Activated T-cell treated with anti-CD3 and anti-CD28 coated beads, Interleukin-2, amount 50 U/mL, for 24 hours (primary cell): ENCODE measurements around the gene NRN1L.

ENCODE experiments used
- DNase-seq: peaks from one replicate; pipeline ENCODE4 v3.0.0-alpha.2; 2020
- H3K27ac Mint-ChIP-seq: 2 replicates; pipeline ENCODE4 v1.8.0; 2020; ENCODE audit warnings: mild to moderate bottlenecking, mixed read lengths
- H3K27me3 Mint-ChIP-seq: 2 replicates; pipeline ENCODE4 v1.8.0; 2020; ENCODE audit warnings: mixed read lengths
- H3K36me3 Mint-ChIP-seq: 2 replicates; pipeline ENCODE4 v1.8.0; 2020; ENCODE audit warnings: low read depth, mixed read lengths
- H3K4me1 Mint-ChIP-seq: 2 replicates; pipeline ENCODE4 v1.8.0; 2020; ENCODE audit warnings: low read depth, mixed read lengths
- H3K4me3 Mint-ChIP-seq: 2 replicates; pipeline ENCODE4 v1.8.0; 2020; ENCODE audit warnings: mild to moderate bottlenecking, moderate library complexity, mixed read lengths
- H3K9me3 Mint-ChIP-seq: 2 replicates; pipeline ENCODE4 v1.8.0; 2020; ENCODE audit warnings: mixed read lengths

Gene NRN1L

DNA sequence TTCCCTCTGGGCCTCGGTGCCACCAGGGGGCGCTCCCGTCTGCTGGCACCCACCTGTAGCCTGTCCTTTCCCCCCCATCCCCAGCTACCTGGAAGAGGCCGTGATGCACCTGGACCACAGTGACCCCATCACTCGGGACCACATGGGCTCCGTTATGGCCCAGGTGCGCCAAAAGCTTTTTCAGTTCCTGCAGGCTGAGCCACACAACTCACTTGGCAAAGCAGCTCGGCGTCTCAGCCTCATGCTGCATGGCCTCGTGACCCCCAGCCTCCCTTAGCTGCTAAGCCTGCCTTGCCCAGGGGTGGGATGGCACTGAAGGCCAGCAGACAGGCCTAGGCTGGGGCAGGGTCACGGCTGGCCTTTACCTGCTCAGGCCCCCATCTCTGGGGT is 818 bp upstream of the NRN1L start:
- H3K4me1 Mint-ChIP-seq, result no peaks in the 10 kb centered on the region
- H3K4me3 Mint-ChIP-seq, result no peak overlapping the region
- peak overlapping the region; percentile 41 for H3K27ac Mint-ChIP-seq
- peak; percentile 83 for DNase-seq
- peaks cover 75% of the 10 kb centered on the region for H3K36me3 Mint-ChIP-seq
- H3K27me3 Mint-ChIP-seq, result no peaks in the 10 kb centered on the region
- H3K9me3 Mint-ChIP-seq, result no peaks in the 10 kb centered on the region

DNA sequence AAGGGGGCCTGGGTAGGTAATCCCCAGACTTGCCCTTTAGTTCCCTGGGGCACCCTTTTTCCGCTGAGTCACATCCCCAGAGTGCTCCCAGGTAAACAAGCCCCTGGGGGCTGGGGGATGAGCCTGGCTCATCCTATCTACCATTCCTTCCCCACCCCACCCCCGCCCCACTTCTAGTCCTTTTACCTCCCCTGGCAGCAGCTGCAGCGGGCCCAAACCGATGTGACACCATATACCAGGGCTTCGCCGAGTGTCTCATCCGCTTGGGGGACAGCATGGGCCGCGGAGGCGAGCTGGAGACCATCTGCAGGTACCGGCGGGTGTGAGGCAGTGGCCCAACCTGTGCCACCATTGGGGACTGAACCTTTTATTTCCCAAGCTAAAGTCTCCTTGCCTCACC is 860 bp downstream of the NRN1L start:
- Mint-ChIP-seq H3K27me3 (no peaks in the 10 kb centered on the region), H3K4me1 (no peaks in the 10 kb centered on the region), H3K4me3 (no peak overlapping the region), H3K36me3 (peaks cover 58% of the 10 kb centered on the region), H3K9me3 (no peaks in the 10 kb centered on the region), H3K27ac (peak overlapping the region; percentile 37)
- no peak for DNase-seq

DNA sequence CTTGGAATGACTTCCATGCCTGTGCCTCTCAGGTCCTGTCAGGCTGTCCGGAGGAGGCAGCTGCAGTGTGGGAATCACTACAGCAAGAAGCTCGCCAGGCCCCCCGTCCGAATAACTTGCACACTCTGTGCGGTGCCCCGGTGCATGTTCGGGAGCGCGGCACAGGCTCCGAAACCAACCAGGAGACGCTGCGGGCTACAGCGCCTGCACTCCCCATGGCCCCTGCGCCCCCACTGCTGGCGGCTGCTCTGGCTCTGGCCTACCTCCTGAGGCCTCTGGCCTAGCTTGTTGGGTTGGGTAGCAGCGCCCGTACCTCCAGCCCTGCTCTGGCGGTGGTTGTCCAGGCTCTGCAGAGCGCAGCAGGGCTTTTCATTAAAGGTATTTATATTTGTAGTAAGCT is 1.3 kb downstream of the NRN1L start:
- H3K4me1 Mint-ChIP-seq, result no peaks in the 10 kb centered on the region
- H3K4me3 Mint-ChIP-seq, result no peak overlapping the region
- H3K27me3 Mint-ChIP-seq, result no peaks in the 10 kb centered on the region
- DNase-seq, result no peak
- no peaks in the 10 kb centered on the region for H3K9me3 Mint-ChIP-seq
- no peak overlapping the region for H3K27ac Mint-ChIP-seq
- H3K36me3 Mint-ChIP-seq, result peaks cover 54% of the 10 kb centered on the region

DNA sequence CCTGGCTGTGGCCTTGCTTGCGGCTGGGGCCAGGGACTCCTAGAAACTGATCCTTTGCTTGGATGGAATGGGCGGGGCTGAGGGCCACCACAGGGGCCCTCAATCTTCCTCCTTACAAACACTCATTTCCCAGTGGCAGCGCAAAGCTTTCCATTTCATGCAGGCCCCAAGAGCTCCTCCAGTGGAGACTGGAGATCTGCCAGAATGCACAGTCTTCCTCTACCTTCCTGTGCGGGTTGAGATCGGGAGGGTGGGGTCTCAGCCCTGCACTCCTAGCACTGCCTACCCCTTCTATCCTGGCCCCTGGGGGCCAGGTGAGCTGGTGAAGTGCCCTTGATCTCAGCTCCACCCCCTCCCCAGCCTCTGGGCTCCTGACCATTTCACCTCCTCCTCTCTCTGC is 1.7 kb downstream of the NRN1L start:
- Mint-ChIP-seq H3K36me3 (peaks cover 50% of the 10 kb centered on the region), H3K27me3 (no peaks in the 10 kb centered on the region), H3K4me3 (no peak overlapping the region), H3K27ac (peak overlapping the region; percentile 35), H3K9me3 (no peaks in the 10 kb centered on the region), H3K4me1 (no peaks in the 10 kb centered on the region)
- no peak for DNase-seq

DNA sequence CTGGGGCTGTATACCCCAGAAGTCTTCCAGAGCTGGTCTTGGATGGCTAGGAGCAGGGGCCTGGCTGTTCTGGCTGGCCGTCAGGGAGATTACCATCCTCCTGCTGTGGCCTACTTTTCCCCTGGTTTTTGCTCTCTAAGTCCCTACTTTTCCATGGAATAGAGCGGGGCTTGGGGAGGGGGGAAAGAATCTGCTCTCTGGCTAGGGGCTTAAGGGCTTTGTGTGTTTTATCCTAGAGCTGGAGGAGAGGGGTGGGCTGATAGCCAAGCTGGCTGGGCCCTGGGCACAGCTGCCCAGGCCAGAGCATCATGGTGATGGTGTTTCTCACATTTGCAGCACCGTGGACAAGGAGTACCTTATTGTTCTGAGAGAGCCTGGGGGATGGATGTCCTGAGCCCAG is 3.6 kb downstream of the NRN1L start:
- Mint-ChIP-seq H3K36me3 (peaks cover 31% of the 10 kb centered on the region), H3K27me3 (no peaks in the 10 kb centered on the region), H3K4me1 (peaks cover 7% of the 10 kb centered on the region), H3K27ac (peak overlapping the region; percentile 26), H3K9me3 (no peaks in the 10 kb centered on the region), H3K4me3 (no peak overlapping the region)
- DNase-seq, result no peak

DNA sequence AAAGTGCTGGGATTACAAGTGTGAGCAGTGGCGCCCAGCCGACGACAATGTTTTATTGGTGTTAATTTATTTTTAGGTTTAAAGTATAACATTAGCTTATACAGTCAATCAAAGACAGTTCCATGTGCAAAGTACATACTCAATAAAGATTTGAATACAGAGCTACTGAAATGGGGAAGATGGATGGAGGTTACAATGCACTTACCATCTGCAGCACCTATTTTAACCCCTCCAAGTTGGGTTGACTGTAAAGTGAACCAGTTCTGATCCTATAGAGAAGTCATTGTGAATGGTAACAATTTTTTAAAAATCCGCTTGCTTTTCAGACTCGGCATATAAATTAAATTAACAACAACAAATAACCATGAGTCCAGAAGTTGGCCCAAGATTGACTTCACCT is 7.7 kb downstream of the NRN1L start:
- Mint-ChIP-seq H3K27ac (peak overlapping the region; percentile 88), H3K4me3 (peak overlapping the region; percentile 97), H3K27me3 (no peaks in the 10 kb centered on the region), H3K36me3 (peaks cover 9% of the 10 kb centered on the region), H3K4me1 (peaks cover 35% of the 10 kb centered on the region), H3K9me3 (no peaks in the 10 kb centered on the region)
- no peak for DNase-seq

DNA sequence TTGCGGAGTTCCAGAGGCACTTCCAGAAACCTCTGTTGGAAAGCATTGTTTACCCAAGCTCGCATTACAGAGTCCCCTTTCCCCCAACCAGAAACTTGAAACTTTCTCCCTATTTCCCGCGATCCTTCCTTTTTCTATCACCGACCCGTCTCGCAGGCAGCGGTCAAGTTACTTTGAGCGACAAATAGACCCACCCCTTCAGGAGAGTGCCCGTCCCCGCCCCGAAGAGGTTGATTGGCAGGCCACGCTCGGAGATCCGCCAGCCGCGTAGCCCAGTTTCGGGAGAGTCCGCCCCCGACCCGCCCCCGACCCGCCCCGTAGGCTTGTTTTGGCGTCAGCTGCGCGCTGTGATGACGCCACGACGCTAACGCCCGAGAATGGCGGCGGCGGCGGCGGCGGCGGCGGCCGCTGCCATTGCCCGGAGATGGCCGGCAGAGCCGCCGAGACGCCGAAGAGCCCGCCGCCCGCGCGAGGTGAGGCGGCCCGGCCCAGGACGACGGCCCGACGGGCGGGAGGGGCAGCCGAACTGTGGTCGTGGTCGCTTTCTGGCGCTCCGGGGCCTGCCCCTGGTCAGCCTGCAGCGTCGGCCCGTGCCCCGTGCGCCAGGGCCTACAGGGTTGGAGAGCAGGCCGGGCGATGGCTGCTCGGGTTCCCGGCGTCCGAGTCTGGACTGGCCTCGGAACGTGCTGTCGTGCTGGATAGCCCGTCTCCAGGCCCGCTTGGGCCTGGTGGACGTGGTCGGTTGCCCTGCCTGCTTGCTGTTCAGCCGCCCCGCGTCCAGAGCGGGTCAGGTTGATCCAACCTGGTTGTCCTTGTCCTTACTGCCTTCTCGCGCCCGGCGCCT is 8.4 kb downstream of the NRN1L start, which contains the start of gene PSKH1:
Gene PSKH1, plus strand, starts transcription at position 356 of the 844 bp plus-strand sequence. CDS start 15,496 bp downstream, outside the sequence.
- peak; percentile 93 for DNase-seq
- no peaks in the 10 kb centered on the region for H3K9me3 Mint-ChIP-seq
- H3K4me3 Mint-ChIP-seq, result peak within 1 kb of the TSS; percentile 97
- H3K27me3 Mint-ChIP-seq, result no peaks in the 10 kb centered on the region
- peak within 1 kb of the TSS; percentile 96 for H3K27ac Mint-ChIP-seq
- peaks cover 11% of the 10 kb centered on the region for H3K36me3 Mint-ChIP-seq
- peaks cover 38% of the 10 kb centered on the region for H3K4me1 Mint-ChIP-seq

DNA sequence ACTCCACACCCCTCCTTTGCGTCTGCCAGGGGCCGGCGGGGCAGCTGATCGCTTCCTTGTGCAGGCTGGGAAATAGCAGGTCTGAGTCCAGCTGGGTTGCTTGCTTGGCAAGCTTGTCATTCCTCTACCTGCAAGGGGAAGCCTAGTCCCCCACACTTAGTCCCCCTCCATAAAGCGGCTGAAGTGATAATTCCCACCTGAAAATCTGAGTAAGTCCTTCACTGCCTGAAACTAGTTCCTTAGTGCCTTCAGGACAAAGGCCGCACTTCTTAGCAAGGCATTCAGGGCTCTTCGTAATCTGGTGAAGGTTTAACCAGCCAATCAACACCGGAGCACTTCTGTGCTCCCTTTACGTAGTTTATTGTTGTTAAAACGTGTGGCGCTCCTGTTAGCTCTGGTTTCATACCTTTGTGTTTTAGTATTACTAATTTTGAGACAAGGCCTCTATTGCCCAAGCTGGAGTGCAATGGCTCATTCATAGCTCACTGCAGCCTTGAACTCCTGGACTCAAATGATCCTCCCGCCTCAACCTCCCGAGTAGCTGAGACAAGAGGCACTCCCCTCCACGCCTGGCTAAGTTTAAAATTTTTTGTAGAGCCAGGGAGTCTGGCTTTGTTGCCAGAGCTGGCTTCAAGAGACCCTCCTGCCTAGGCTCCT is 9.2 kb downstream of the NRN1L start:
- H3K27me3 Mint-ChIP-seq, result no peaks in the 10 kb centered on the region
- peaks cover 40% of the 10 kb centered on the region for H3K4me1 Mint-ChIP-seq
- peak overlapping the region; percentile 97 for H3K4me3 Mint-ChIP-seq
- H3K27ac Mint-ChIP-seq, result peak overlapping the region; percentile 96
- DNase-seq, result no peak
- no peaks in the 10 kb centered on the region for H3K9me3 Mint-ChIP-seq
- peaks cover 11% of the 10 kb centered on the region for H3K36me3 Mint-ChIP-seq

DNA sequence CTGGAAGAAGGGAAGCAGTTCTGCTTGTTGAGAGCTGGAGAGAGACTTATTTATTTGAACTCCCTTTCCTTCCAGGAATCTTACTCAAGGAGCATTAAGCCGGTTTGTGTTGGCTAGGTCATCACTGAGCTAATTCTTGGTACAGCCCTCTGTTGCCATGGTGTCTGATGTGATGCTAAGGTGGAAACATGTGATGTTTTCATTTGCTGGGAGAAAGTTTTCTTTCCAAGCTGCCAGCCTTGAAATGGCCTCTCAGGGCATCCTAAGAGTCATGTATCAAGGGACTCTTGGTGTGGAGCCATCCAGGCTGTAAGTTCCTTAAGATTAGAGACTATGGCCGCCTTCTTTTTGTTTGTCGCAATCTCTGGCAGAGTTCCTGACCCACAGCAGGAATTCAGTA is 12.5 kb downstream of the NRN1L start:
- no peak overlapping the region for H3K4me3 Mint-ChIP-seq
- no peaks in the 10 kb centered on the region for H3K9me3 Mint-ChIP-seq
- no peaks in the 10 kb centered on the region for H3K27me3 Mint-ChIP-seq
- H3K27ac Mint-ChIP-seq, result peak overlapping the region; percentile 2
- no peak for DNase-seq
- H3K4me1 Mint-ChIP-seq, result peaks cover 49% of the 10 kb centered on the region
- peaks cover 16% of the 10 kb centered on the region for H3K36me3 Mint-ChIP-seq

DNA sequence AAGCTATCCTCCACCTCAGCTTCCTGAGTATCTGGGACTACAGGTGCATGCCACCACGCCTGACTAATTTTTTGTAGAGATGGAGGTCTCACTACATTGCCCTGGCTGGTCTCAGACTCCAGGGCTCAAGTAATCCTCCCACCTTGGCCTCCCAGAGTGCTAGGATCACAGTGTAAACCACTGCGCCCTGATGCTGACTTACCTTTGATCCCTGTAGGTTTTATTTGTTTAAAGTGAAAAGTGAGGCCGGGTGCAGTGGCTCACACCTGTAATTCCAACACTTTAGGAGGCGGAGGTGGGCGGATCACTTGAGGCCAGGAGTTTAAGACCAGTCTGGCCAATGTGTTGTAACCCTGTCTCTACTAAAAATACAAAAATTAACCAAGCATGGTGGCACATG is 17.0 kb downstream of the NRN1L start:
- Mint-ChIP-seq H3K36me3 (peaks cover 19% of the 10 kb centered on the region), H3K9me3 (no peaks in the 10 kb centered on the region), H3K27me3 (no peaks in the 10 kb centered on the region), H3K4me3 (no peak overlapping the region), H3K4me1 (peaks cover 20% of the 10 kb centered on the region), H3K27ac (peak overlapping the region; percentile 14)
- DNase-seq, result no peak

DNA sequence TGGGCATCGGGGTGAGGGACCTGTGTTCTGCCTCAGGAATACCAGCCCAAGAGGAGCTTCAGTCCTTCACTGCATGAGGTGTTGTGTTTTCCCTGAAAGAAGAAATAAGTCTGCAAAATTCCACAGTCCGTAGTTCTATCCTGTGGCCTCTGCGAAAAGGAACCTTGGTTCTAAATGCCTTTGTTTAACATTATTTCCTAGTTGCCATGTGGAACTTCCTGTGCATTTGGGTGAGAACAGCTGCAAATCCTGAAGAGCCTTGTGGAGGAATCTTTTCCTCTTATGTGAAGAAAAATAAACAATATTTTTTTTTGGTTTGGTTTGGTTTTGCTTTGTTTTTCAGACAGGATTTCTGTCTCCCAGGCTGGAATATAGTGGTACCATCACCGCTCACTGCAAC is 18.1 kb downstream of the NRN1L start:
- Mint-ChIP-seq H3K27ac (peak overlapping the region; percentile 45), H3K36me3 (peaks cover 15% of the 10 kb centered on the region)

DNA sequence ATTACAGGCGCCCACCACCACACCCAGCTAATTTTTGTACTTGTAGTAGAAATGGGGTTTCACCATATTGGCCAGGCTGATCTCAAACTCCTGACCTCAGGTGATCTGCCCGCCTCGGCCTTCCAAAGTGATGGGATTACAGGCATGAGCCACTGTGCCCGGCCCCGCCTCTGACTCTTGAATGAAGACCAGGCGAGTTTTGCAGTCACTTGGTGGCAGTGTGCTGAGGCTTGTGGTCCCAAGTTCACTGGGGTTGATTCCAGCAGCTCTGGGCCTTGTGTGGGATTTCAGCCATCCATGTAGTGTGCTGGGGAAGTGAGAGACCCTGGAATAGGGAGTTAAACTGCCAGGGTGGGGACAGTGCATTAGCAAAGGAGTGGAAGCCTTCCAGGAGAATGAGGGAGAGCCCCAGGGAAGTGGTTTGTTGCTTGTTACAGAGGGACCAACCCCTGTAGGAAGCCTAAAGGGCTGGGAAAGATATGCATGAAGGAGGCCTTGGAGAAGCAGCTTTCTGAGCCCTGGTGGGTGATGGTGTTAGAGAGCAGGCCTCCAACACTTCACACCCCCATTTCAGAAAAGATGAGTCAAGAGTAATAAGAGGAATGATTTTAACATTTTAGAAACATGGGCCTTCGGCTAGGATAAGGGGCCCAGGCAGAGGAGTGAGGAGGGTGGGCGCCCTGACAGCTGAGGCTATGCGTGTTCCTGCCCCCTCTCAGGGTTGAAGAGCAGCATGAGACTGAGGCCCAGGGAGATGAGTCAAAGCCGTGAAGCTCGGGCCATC is 22.9 kb downstream of the NRN1L start:
- Mint-ChIP-seq H3K4me1 (peaks cover 24% of the 10 kb centered on the region), H3K9me3 (no peaks in the 10 kb centered on the region), H3K27ac (peak overlapping the region; percentile 16), H3K4me3 (no peak overlapping the region), H3K27me3 (no peaks in the 10 kb centered on the region), H3K36me3 (peaks cover 37% of the 10 kb centered on the region)
- no peak for DNase-seq

More for the DNA sequence above, 18.1 kb downstream of the NRN1L start:
- Mint-ChIP-seq H3K4me1 (peaks cover 16% of the 10 kb centered on the region), H3K4me3 (no peak overlapping the region), H3K9me3 (no peaks in the 10 kb centered on the region), H3K27me3 (no peaks in the 10 kb centered on the region)
- DNase-seq, result no peak

DNA sequence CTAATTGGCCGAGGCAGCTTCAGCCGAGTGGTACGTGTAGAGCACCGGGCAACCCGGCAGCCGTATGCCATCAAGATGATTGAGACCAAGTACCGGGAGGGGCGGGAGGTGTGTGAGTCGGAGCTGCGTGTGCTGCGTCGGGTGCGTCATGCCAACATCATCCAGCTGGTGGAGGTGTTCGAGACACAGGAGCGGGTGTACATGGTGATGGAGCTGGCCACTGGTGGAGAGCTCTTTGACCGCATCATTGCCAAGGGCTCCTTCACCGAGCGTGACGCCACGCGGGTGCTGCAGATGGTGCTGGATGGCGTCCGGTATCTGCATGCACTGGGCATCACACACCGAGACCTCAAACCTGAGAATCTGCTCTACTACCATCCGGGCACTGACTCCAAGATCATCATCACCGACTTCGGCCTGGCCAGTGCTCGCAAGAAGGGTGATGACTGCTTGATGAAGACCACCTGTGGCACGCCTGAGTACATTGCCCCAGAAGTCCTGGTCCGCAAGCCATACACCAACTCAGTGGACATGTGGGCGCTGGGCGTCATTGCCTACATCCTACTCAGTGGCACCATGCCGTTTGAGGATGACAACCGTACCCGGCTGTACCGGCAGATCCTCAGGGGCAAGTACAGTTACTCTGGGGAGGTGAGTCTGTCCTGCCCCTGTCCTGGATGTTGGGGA is 24.5 kb downstream of the NRN1L start:
- DNase-seq, result no peak
- no peaks in the 10 kb centered on the region for H3K27me3 Mint-ChIP-seq

DNA sequence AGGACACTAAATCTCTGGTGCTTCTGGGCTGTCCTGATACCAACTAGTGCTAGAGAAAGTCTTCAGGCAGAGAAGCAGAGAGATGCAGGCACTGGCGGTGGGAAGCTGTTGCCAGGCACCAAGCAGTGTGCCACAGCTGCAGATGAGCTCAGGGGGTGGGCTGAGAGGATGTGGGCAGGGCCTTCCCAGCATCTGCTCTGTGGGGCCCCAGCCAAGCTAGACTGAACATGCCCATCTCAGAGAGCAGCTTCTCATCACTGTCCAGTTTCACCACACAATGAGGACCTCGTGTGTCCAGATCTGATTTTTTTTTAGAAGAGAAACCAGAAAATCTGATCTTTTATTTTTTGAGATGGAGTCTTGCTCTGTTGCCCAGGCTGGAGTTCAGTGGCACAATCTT is 25.5 kb downstream of the NRN1L start:
- peaks cover 29% of the 10 kb centered on the region for H3K36me3 Mint-ChIP-seq
- no peaks in the 10 kb centered on the region for H3K9me3 Mint-ChIP-seq
- H3K4me3 Mint-ChIP-seq, result no peak overlapping the region
- no peaks in the 10 kb centered on the region for H3K27me3 Mint-ChIP-seq
- no peak for DNase-seq
- peaks cover 25% of the 10 kb centered on the region for H3K4me1 Mint-ChIP-seq
- peak overlapping the region; percentile 16 for H3K27ac Mint-ChIP-seq

More for the DNA sequence above, 24.5 kb downstream of the NRN1L start:
- no peak overlapping the region for H3K4me3 Mint-ChIP-seq
- no peaks in the 10 kb centered on the region for H3K9me3 Mint-ChIP-seq
- H3K27ac Mint-ChIP-seq, result no peak overlapping the region
- H3K4me1 Mint-ChIP-seq, result peaks cover 24% of the 10 kb centered on the region
- peaks cover 29% of the 10 kb centered on the region for H3K36me3 Mint-ChIP-seq
